Measurements from ENCODE around the gene LRRC15.

DNA sequence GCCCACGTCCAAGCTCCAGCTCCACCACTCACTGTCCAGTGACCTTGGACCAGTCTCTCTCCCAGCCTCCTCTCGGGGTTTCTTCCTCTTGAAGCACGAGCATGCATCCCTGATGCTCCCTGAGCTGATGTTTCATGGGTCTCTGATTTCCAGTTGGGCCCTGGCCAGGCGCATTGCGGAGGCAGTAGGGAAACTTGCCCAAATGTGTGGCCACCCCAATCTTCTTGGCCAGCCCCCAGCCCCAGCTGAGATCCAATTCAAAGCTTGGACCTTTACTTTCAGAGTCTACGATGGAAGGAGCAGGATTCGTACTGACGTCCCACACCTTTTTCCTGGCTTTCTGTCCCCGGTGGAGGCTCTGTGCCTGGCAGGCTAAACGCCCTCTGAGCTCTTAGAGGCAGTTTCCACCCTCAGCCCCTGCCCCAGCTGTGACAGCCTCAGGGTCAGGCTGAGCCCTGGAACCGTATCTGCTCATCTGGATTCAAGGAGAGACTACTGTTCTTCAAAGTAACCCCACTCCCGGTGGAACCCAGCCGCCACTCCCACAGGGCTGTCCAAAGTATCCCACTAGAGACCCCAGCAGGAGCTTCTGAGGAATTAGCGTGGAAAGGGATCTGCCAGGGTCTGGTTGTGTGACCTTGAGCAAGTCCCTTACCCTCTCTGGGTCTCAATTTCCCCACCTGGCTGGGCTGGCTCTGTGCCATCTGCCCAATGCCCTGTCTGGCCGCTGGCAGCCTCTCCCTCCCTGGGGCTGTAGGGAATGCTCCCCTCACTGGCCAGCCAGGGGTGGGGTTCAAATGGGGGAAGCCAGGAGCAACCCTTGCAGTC is 55.8 kb downstream of the LRRC15 start:
- TF ChIP-seq SP1 (IDR thresholded peaks at IDR 0.05), result no peak
- TF ChIP-seq FOXM1 (IDR thresholded peaks at IDR 0.05; ENCODE audit: borderline replicate concordance), result no peak

Measured in HEK293T (cell line).